Duodenal mucosa (tissue), 2 donors: ENCODE results near the gene TNFRSF9.

Experiments used
- H3K27ac ChIP-seq: one replicate; pipeline ENCODE4 v1.7.0; 2013; ENCODE audit warnings: low read depth, low read length
- H3K27me3 ChIP-seq, 2 donors: one replicate each; pipeline ENCODE4 v1.7.0; 2013; ENCODE audit warnings: low read length in 2 of 2, control low read depth in 1 of 2; ENCODE audit not compliant: insufficient read depth in 2 of 2, control insufficient read depth in 1 of 2
- H3K36me3 ChIP-seq, 2 donors: one replicate each; pipeline ENCODE4 v1.7.0; 2013; ENCODE audit warnings: low read length in 2 of 2, control low read depth in 1 of 2; ENCODE audit not compliant: insufficient read depth in 2 of 2, control insufficient read depth in 1 of 2
- H3K4me1 ChIP-seq, 2 donors: one replicate each; pipeline ENCODE4 v1.7.0; 2013; ENCODE audit warnings: low read length in 2 of 2, control low read depth in 1 of 2; ENCODE audit not compliant: insufficient read depth in 2 of 2, control insufficient read depth in 1 of 2
- H3K4me3 ChIP-seq, 2 donors: one replicate each; pipeline ENCODE4 v1.7.0; 2013; ENCODE audit warnings: low read length in 2 of 2, low read depth in 1 of 2
- H3K9ac ChIP-seq, 2 donors: one replicate each; pipeline ENCODE4 v1.7.0; 2013; ENCODE audit warnings: low read length in 2 of 2, low read depth in 1 of 2
- H3K9me3 ChIP-seq, 2 donors: one replicate each; pipeline ENCODE4 v1.7.0; 2013; ENCODE audit warnings: low read length in 2 of 2, control low read depth in 1 of 2; ENCODE audit not compliant: control insufficient read depth in 1 of 2

TNFRSF9 gene

DNA sequence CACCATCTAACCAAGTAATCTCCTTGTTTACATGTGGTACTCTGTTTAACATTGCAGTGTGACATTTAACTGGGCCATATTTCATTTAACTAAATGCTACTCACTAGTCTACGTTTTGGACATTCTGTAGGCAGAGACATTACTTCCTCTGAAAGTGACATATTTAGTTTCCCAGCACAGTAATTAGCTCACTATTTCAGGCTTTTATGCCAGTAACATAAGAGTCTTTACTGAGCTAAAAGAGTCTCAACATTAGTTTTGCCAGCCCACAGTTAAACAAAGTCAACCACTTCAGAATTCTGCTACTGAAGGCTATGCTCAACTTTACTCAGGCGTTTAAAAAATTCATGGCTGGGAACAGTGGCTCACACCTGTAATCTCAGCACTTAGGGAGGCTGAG is 2.6 kb upstream of the TNFRSF9 start:
- Histone ChIP-seq H3K27me3 (peaks cover 29 to 32% of the 10 kb centered on the region in 2 donors), H3K27ac (no peak overlapping the region), H3K36me3 (no peaks in the 10 kb centered on the region), H3K4me3 (no peak overlapping the region), H3K9me3 (no peaks in the 10 kb centered on the region), H3K9ac (no peak overlapping the region), H3K4me1 (peaks cover 4 to 8% of the 10 kb centered on the region in 2 donors)

DNA sequence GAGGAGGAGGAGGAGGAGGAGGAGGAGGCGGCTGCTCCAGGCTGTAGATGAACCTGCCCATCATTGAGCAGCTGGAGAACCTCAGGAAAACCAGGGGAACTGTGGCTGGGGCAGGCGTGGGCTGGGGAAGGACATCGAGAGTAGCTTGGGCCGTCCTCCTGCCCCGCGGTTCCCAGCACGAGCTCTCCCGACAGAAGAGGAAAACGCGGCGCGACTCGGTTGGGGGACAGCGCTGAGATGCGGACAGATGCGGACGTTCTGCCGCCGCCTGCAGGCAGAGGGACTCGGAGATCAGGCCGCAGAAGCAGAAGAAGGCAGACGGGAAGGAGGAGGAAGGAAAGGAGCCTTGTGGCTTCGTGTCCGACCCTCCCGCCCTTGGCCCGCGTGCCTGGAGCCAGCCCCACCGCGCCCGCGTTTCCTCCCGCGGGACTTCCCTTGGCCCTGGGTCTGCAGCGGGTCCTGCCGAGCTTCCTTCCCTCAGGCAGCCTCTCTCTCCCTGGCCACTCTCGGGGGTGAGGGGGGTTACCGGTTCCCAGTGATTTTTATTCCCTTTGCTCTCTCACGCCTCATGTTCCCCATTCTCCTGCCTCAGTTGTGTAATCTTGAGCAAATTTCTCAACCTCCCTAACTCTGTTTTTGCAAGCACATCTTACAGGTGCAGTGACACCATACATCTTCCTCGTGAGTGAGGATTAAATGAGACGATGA is 1.7 kb upstream of the TNFRSF9 start:
- Histone ChIP-seq H3K36me3 (no peaks in the 10 kb centered on the region), H3K9me3 (no peaks in the 10 kb centered on the region), H3K27me3 (peaks cover 32% of the 10 kb centered on the region in 2 donors), H3K9ac (peak overlapping the region in 1 of 2 donors; percentile 2), H3K27ac (no peak overlapping the region), H3K4me1 (peaks cover 4 to 8% of the 10 kb centered on the region in 2 donors), H3K4me3 (peak overlapping the region; percentile 47 to 48)

DNA sequence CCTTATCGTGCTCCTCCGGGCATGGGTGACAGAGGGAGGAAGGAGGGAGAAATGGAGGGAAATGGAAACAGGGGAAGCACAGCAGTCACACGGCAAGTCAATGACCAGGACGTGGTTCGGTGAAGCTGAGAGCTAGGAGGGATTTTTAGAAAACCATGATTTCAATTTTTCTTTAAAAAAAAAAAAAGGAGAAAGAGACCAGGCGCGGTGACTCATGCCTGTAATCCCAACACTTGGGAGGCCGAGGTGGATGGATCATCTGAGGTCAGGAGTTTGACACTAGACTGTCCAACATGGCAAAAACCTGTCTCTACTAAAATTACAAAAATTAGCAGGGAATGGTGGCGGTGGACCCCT is 776 bp upstream of the TNFRSF9 start:
- H3K27ac ChIP-seq: no peak overlapping the region
- H3K9me3 ChIP-seq: no peaks in the 10 kb centered on the region
- peaks cover 4 to 8% of the 10 kb centered on the region in 2 donors for H3K4me1 ChIP-seq
- no peak overlapping the region for H3K4me3 ChIP-seq
- H3K27me3 ChIP-seq: peaks cover 32 to 37% of the 10 kb centered on the region in 2 donors
- H3K9ac ChIP-seq: no peak overlapping the region
- H3K36me3 ChIP-seq: no peaks in the 10 kb centered on the region

DNA sequence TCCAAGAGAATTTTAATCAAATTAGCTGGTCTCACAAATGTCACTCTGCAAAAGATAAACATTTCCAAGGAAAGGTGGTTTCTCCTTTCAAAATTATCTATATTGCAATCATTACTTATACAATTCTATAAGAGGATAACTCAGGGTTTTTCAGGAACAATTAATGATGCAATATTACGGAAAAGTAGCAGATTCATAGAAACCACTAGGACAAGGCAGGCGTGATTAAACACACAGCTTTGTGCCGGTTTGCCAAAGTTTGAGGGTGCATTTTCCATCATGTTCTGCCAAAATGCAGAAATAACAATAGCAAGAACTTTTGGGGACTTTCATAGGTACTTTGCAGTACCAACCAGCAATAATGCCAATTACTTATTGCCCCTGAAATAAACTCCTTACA is 605 bp downstream of the TNFRSF9 start:
- Histone ChIP-seq H3K27me3 (peaks cover 32 to 37% of the 10 kb centered on the region in 2 donors), H3K36me3 (no peaks in the 10 kb centered on the region), H3K4me3 (no peak overlapping the region), H3K9me3 (no peaks in the 10 kb centered on the region), H3K9ac (no peak overlapping the region), H3K27ac (no peak overlapping the region), H3K4me1 (peaks cover 4 to 8% of the 10 kb centered on the region in 2 donors)

DNA sequence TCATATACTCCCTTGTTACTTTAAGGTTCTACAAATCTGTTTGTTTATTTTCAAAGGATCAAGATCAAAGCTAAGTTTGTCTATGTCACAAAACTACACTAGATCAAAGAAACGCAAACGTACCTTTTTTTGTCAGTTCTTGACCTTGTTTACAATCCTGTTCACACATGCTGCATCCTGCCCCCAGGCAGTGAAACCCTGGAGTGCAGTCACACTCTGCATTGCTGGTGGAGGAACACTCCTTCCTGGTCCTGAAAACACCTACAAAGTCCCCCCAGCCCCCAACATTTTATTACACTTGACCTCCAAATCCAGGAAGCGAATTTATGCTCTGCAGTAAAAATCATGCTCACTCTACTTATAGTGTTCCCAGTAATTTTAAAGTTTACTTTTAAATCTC is 2.6 kb downstream of the TNFRSF9 start:
- H3K4me3 ChIP-seq: no peak overlapping the region
- peaks cover 4 to 8% of the 10 kb centered on the region in 2 donors for H3K4me1 ChIP-seq
- H3K9ac ChIP-seq: no peak overlapping the region
- H3K36me3 ChIP-seq: no peaks in the 10 kb centered on the region
- peaks cover 28 to 33% of the 10 kb centered on the region in 2 donors for H3K27me3 ChIP-seq
- no peaks in the 10 kb centered on the region for H3K9me3 ChIP-seq
- H3K27ac ChIP-seq: no peak overlapping the region

DNA sequence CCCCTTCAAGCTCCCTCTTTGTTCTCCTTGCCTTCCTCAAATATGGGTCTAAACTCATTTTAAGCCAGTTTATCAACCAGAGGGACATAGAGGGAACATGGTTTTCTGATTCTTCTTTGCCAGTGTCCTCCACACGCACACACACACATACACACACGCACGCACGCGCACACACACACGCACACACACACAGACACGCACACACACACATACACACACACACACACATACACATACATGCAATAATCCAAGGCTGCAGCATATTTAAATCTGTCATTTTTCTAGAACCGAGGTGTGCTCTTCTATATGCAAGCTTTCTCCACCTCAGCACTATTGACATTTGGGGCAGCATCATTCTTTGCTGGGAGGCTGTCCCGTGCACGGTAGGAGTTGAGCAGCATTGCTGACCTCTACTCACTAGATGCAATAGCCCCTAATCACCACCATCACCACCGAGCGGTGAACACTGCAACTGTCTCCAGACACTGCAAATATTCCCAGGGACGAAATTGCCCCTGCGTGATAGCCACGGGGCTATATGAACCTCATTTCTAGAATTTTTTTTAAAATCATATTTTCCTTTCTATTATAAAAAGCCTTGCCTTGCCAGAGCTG is 8.0 kb downstream of the TNFRSF9 start:
- H3K4me3 ChIP-seq: no peak overlapping the region
- H3K9ac ChIP-seq: no peak overlapping the region
- H3K4me1 ChIP-seq: no peaks in the 10 kb centered on the region
- H3K9me3 ChIP-seq: no peaks in the 10 kb centered on the region
- H3K36me3 ChIP-seq: no peaks in the 10 kb centered on the region
- H3K27ac ChIP-seq: no peak overlapping the region
- peaks cover 0 to 5% of the 10 kb centered on the region in 2 donors for H3K27me3 ChIP-seq

DNA sequence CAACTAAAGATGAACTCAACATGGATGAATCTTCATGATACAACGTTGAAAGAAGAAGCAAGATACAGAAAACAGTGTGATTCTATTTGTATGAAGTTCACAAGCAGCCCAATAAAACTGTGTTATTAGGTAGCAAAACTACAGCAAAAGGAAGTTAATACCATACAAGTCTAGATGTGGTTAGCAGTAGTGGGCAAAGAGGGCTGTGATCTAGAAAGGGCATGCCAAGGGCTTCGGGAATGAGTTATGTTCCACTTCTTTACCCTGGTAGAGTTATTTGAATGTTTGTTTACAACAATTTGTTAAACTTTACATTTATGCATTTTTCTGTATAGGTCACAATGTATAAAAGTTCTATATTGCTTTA is 9.2 kb downstream of the TNFRSF9 start:
- Histone ChIP-seq H3K4me3 (peak overlapping the region in 1 of 2 donors; percentile 10), H3K27ac (no peak overlapping the region), H3K27me3 (no peaks in the 10 kb centered on the region), H3K9ac (no peak overlapping the region), H3K9me3 (no peaks in the 10 kb centered on the region), H3K4me1 (no peaks in the 10 kb centered on the region), H3K36me3 (no peaks in the 10 kb centered on the region)

DNA sequence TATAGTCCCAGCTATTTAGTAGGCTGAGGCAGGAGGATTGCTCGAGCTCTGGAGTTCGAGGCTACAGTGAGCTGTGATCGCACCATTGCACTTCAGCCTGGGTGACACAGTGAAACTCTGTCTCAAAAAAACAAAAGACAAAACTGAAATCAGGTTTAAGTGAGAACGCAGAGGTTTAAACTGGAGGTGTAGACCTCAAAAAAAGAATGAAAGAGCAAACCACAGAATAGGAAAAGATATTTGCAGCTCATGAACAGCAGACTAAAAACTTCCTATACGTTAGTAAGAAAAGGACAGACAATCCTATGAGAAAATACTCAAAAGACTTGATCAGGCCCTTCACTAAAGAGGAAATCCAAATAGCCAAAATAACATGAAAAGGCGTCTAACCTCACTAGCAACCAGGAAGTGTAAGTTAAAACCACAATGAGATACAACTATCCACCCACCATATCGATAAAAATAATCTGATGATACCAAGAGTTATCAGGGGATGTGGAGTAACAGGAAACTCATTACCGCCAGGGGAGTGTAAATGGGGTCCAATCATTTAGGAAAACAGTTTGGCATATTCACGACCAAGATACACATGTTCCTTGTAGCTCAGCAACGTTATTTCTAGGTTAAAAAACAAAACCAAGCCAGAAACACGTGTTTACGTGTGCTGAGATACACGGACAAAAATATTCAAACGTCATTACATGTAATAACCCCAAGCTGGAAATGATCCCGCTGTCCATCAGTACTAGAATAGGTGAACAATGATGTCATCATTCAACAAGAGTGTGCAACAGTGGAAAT is 9.8 kb downstream of the TNFRSF9 start:
- no peaks in the 10 kb centered on the region for H3K36me3 ChIP-seq
- no peaks in the 10 kb centered on the region for H3K4me1 ChIP-seq
- peaks cover 0 to 2% of the 10 kb centered on the region in 2 donors for H3K27me3 ChIP-seq
- H3K9me3 ChIP-seq: no peaks in the 10 kb centered on the region
- peak overlapping the region in 1 of 2 donors; percentile 10 for H3K4me3 ChIP-seq
- H3K9ac ChIP-seq: no peak overlapping the region
- peak overlapping the region; percentile 10 for H3K27ac ChIP-seq

DNA sequence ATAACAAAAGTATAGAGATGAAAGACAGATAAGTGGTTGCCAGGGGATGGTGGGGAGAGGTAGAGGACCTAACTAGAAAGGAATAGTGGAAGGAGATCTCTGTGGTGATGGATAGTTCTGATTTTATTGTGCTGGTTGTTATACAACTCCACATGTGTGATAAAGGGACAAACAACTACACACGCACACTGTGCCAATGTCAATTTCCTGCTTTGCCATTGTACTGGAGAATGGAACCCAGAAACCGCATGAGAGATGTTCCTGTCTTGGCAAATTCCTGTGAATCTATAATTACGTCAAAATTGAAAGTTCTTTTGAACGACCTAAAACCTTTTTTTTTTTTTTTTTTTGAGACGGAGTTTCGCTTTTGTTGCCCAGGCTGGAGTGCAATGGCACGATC is 11.0 kb downstream of the TNFRSF9 start:
- Histone ChIP-seq H3K4me1 (no peaks in the 10 kb centered on the region), H3K27ac (no peak overlapping the region), H3K36me3 (no peaks in the 10 kb centered on the region), H3K9ac (no peak overlapping the region), H3K9me3 (no peaks in the 10 kb centered on the region), H3K27me3 (peaks cover 0 to 2% of the 10 kb centered on the region in 2 donors), H3K4me3 (no peak overlapping the region)

DNA sequence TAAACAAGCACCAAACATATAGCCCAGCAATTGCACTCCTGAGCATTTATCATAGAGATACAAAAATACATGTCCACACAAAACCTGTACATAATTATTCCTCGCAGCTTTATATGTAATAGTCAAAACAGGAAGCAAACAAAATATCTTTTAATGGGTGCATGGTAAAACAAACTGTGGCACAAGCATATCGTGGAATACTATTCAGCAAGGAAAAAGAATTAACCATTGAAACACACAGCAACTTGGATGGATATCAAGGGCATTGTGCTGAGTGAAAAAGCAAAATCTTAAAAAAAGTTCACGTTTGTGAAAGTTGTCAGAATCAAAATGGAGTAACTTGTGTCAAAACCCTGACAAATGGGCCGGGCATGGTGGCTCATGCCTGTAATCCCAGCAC is 12.4 kb downstream of the TNFRSF9 start:
- Histone ChIP-seq H3K9ac (no peak overlapping the region), H3K27me3 (peaks cover 0 to 2% of the 10 kb centered on the region in 2 donors), H3K4me3 (no peak overlapping the region), H3K36me3 (no peaks in the 10 kb centered on the region), H3K9me3 (no peaks in the 10 kb centered on the region), H3K4me1 (no peaks in the 10 kb centered on the region), H3K27ac (no peak overlapping the region)
